Measurements from ENCODE around the gene ERICH6.

DNA sequence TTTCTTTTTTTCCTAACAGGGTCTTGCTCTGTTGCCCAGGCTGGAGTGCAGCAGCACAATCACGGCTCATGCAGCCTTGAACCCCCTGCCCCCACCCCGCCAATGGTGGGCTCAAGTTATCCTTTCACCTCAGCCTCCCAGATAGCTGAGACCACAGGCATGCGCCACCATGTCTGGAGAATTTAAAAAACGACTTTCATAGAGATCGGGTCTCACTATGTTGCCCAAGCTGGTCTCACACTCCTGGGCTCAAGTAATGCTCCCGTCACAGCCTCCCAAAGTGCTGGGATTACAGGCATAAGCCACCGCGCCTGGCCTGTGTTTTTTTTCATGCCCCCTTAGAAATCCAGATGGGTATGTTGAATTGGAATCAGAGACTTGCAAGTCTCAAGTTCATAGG is 40.3 kb downstream of the ERICH6 start:
- no peak for TF ChIP-seq CTCF (IDR thresholded peaks at IDR 0.05)
- no peak for TF ChIP-seq POLR2A (IDR thresholded peaks at IDR 0.05)
- TF ChIP-seq EP300 (IDR thresholded peaks at IDR 0.05), result no peak
- no peak for TF ChIP-seq POLR2AphosphoS5 (IDR thresholded peaks at IDR 0.05)

All from stomach (tissue), 4 donors.